DND-41 (cell line): ENCODE data around the gene CHAC2.

Source experiments
- EZH2 ChIP-seq: IDR thresholded peaks from 3 replicates; pipeline ENCODE4 v1.6.1; 2012; ENCODE audit warnings: borderline replicate concordance, low read depth, mild to moderate bottlenecking, moderate library complexity, low read length, inconsistent platforms; ENCODE audit not compliant: severe bottlenecking
- TF ChIP-seq, protein P1 (sequence below): IDR thresholded peaks from 2 replicates; pipeline ENCODE4 v1.5.1; 2012; ENCODE audit warnings: borderline replicate concordance, low read length, moderate library complexity, mild to moderate bottlenecking; ENCODE audit not compliant: poor library complexity, severe bottlenecking; ENCODE audit errors: extremely low read depth

DNA sequence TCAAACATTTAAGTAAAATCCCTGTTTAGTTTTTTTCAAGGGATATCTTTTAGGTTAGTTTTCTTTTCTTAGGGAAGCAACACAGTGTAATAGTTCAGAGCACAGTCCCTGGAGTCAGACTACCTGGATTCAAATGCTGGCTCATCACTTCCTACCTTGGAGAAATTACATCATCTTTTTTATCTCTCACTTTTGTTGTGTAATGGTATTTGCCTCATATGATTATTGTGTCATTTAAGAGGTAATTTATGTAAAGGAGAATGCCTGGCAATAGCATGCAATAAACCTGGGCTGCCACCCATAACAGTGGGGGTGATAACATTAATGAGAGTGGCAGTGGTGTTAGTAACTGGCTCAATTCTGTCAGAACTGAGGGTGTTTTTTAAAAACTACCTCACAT, 45.5 kb downstream of the CHAC2 start:
- TF ChIP-seq, protein P1, sequence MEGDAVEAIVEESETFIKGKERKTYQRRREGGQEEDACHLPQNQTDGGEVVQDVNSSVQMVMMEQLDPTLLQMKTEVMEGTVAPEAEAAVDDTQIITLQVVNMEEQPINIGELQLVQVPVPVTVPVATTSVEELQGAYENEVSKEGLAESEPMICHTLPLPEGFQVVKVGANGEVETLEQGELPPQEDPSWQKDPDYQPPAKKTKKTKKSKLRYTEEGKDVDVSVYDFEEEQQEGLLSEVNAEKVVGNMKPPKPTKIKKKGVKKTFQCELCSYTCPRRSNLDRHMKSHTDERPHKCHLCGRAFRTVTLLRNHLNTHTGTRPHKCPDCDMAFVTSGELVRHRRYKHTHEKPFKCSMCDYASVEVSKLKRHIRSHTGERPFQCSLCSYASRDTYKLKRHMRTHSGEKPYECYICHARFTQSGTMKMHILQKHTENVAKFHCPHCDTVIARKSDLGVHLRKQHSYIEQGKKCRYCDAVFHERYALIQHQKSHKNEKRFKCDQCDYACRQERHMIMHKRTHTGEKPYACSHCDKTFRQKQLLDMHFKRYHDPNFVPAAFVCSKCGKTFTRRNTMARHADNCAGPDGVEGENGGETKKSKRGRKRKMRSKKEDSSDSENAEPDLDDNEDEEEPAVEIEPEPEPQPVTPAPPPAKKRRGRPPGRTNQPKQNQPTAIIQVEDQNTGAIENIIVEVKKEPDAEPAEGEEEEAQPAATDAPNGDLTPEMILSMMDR: no peak
- TF ChIP-seq EZH2: no peak
